Placental pericyte (primary cell): ENCODE data around the gene PHF13. TPM values are rescaled to one million over a fixed set of nuclear protein-coding genes. Genes with fewer than 3 reads are reported as not detected.

ENCODE experiments used
- total RNA-seq: library from RNA; depleted of rRNA; stranded (reverse); fragments of >200 nt; gene quantifications from 2 replicates; pipeline ENCODE4 v1.2.3, GENCODE V29; 2012

The PHF13 gene
- 12.0 and 12.5 TPM in 2 replicates for total RNA-seq

GRCh38 chr1:6613361-6614018 is at the start of gene PHF13:
PHF13 (plus strand) TSS chr1:6613731; CDS start chr1:6614067, 336 bp downstream.

GRCh38 chr1:6579374-6580118 is 34.0 kb upstream of the PHF13 start, which contains the start of gene ZBTB48:
ZBTB48 (plus strand) TSS chr1:6579994; CDS start chr1:6580610, 616 bp downstream.

GRCh38 chr1:6602669-6603237 is 10.8 kb upstream of the PHF13 start, which contains the start of gene KLHL21:
KLHL21 (minus strand) TSS chr1:6602869; CDS start chr1:6602817, 52 bp downstream.

GRCh38 chr1:6624710-6625583 is 11.4 kb downstream of the PHF13 start, which contains the start of gene THAP3:
THAP3 (plus strand) TSS chr1:6624868; CDS start chr1:6625219, 351 bp downstream.

Other genes starting within 250 kb of the PHF13 start
- 56.1 and 57.3 TPM in 2 replicates for gene ACOT7, start 220.0 kb upstream of the PHF13 start, total RNA-seq
- gene HES2, start 193.8 kb upstream of the PHF13 start, total RNA-seq: 0.14 and 0.22 TPM in 2 replicates
- gene ESPN, start 189.0 kb upstream of the PHF13 start, total RNA-seq: under 0.01 TPM in 1 of 2 replicates, not detected in the other
- gene TNFRSF25, start 147.6 kb upstream of the PHF13 start, total RNA-seq: 1.4 and 1.5 TPM in 2 replicates
- 2.8 and 7.2 TPM in 2 replicates for gene PLEKHG5, start 122.1 kb upstream of the PHF13 start, total RNA-seq
- 23.2 and 46.2 TPM in 2 replicates for gene NOL9, start 59.2 kb upstream of the PHF13 start, total RNA-seq
- under 0.01 and 0.14 TPM in 2 replicates for gene TAS1R1, start 58.4 kb upstream of the PHF13 start, total RNA-seq
- gene ZBTB48, start 33.7 kb upstream of the PHF13 start, total RNA-seq: 11.5 and 14.4 TPM in 2 replicates
- gene KLHL21, start 10.9 kb upstream of the PHF13 start, total RNA-seq: 46.5 and 46.6 TPM in 2 replicates
- 11.5 and 16.4 TPM in 2 replicates for gene THAP3, start 11.1 kb downstream of the PHF13 start, total RNA-seq
- gene DNAJC11, start 88.1 kb downstream of the PHF13 start, total RNA-seq: 40.7 and 43.8 TPM in 2 replicates
- 38.5 and 49.7 TPM in 2 replicates for gene CAMTA1, start 171.7 kb downstream of the PHF13 start, total RNA-seq